ENCODE measurements around the gene BEND4. TPM values are rescaled to one million over a fixed set of nuclear protein-coding genes. Genes with fewer than 3 reads are reported as not detected.
A peak's percentile ranks its signal among the peaks of the same experiment; 100 is the strongest.

Gene BEND4
- total RNA-seq, 1 donor = not detected

DNA sequence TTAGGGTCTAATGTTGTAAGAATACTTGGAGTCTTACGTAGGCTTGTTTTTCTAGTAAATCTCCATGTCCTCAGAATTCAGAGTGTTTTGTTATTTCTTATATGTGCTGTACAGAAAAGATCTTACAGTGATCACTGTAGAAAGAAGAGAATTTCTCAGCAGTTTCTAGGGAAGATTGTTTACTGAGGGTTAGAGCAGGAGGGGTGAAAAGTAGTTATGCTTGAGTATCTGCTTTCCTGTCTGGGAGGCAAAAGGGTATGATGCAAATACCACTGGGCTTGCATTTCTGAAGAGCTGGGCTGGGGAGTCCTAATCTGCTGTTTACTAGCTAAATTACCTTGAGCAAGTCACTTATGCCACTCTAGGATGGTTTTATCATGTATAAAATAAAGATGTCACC lies 78.2 kb downstream of the BEND4 start:
- DNase-seq (ENCODE audit: low read depth) = peak; percentile 11
- no peak overlapping the region for H3K4me3 ChIP-seq (ENCODE audit: low read depth, low read length)
- no peak for TF ChIP-seq CTCF (IDR thresholded peaks at IDR 0.05; ENCODE audit: insufficient read depth, low read depth, low read length)

GRCh38 chr4:42070463-42070862 lies 82.0 kb downstream of the BEND4 start:
- no peak for DNase-seq (ENCODE audit: low read depth)
- H3K4me3 ChIP-seq (ENCODE audit: low read depth, low read length) = no peak overlapping the region
- no peak for TF ChIP-seq CTCF (IDR thresholded peaks at IDR 0.05; ENCODE audit: insufficient read depth, low read depth, low read length)

DNA sequence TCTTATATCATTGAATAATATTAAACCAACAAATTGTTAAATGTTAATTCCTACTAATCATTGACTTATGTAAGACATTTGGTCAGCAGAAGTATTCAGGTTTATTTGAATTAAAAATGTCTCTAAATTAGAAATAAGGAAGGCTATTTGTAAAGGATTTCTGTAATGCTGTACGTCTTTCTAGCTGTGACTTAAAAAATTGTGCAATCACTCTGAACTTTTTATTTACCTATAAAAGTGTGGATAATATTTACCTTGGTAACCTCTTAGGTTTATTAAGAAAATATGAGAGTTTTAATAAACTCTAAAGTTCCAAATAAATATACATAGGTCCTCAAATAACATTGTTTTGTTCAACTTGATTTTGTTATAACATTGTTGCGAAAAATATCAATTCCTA lies 85.2 kb downstream of the BEND4 start:
- no peak for TF ChIP-seq CTCF (IDR thresholded peaks at IDR 0.05; ENCODE audit: insufficient read depth, low read depth, low read length)
- H3K4me3 ChIP-seq (ENCODE audit: low read depth, low read length) = no peak overlapping the region
- DNase-seq (ENCODE audit: low read depth) = no peak

DNA sequence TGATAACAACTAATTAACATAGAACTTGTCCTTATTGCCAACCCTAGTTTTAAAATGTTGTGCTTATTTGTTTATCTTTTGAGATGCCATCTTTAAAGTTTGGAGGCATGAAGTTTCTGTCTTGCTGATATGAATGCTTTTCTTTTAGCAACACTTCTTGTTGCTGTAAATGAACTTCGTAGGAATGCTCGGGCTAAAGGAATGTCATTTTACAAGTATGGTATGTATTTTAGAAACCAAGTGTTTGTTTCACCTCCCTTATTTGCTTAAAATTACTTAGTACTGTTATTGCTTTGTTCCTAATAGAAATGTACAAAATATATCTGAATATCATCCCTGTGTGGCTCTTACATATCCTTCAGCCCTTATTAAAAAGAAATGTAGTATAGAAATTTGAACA lies 86.1 kb downstream of the BEND4 start:
- no peak overlapping the region for H3K4me3 ChIP-seq (ENCODE audit: low read depth, low read length)
- TF ChIP-seq CTCF (IDR thresholded peaks at IDR 0.05; ENCODE audit: insufficient read depth, low read depth, low read length) = no peak
- DNase-seq (ENCODE audit: low read depth) = no peak

Other genes starting within 250 kb of the BEND4 start
- 48.3 and 58.7 TPM in 2 replicates for gene TMEM33, start 217.2 kb downstream of the BEND4 start, total RNA-seq
- under 0.01 TPM in 2 replicates for gene DCAF4L1, start 170.9 kb downstream of the BEND4 start, total RNA-seq
- gene SLC30A9, start 162.1 kb downstream of the BEND4 start, total RNA-seq = 72.5 and 85.9 TPM in 2 replicates
- not detected in 2 replicates for gene SHISA3, start 244.8 kb upstream of the BEND4 start, total RNA-seq